ENCODE measurements around the gene STRBP.
"Not testable (repeated sequence)": the region's sequence is repeated elsewhere in the genome, so short reads cannot be mapped to it uniquely, and the experiment has no call there.

The STRBP gene

GRCh38 chr9:123187131-123187530 is 81.3 kb downstream of the STRBP start:
- no peak for DNase-seq

- DNase-seq = not testable (repeated sequence)
Observed at GRCh38 chr9:123186029-123186428, 82.4 kb downstream of the STRBP start.

- DNase-seq = no peak
Observed at GRCh38 chr9:123176949-123177348, 91.4 kb downstream of the STRBP start.

GRCh38 chr9:123175854-123176629 is 92.3 kb downstream of the STRBP start:
- peak in 3 of 4 experiments; percentile 9 to 15 (median 9) for DNase-seq

- DNase-seq = no peak
Observed at GRCh38 chr9:123174887-123175518, 93.4 kb downstream of the STRBP start.

- no peak for DNase-seq
Observed at GRCh38 chr9:123174079-123174478, 94.3 kb downstream of the STRBP start.

- DNase-seq = no peak
Observed at GRCh38 chr9:123169926-123170325, 98.5 kb downstream of the STRBP start.

- DNase-seq = no peak
Observed at GRCh38 chr9:123168586-123168985, 99.8 kb downstream of the STRBP start.

- DNase-seq = no peak
Observed at GRCh38 chr9:123167474-123167873, 100.9 kb downstream of the STRBP start.

GRCh38 chr9:123165813-123166212 is 102.6 kb downstream of the STRBP start:
- DNase-seq = no peak

- DNase-seq = no peak
Observed at GRCh38 chr9:123164285-123164684, 104.1 kb downstream of the STRBP start.

GRCh38 chr9:123162791-123163345 is 105.5 kb downstream of the STRBP start:
- no peak for DNase-seq

GRCh38 chr9:123162360-123162759 is 106.0 kb downstream of the STRBP start:
- no peak for DNase-seq

- DNase-seq = no peak
Observed at GRCh38 chr9:123157221-123157620, 111.2 kb downstream of the STRBP start.

GRCh38 chr9:123150708-123151503 is 117.5 kb downstream of the STRBP start:
- no peak for DNase-seq

- no peak for DNase-seq
Observed at GRCh38 chr9:123149067-123149466, 119.3 kb downstream of the STRBP start.

GRCh38 chr9:123138163-123138562 is 130.2 kb downstream of the STRBP start:
- no peak for DNase-seq

- no peak for DNase-seq
Observed at GRCh38 chr9:123135430-123135829, 133.0 kb downstream of the STRBP start.

- no peak for DNase-seq
Observed at GRCh38 chr9:123132696-123133095, 135.7 kb downstream of the STRBP start.

GRCh38 chr9:123131993-123132392 is 136.4 kb downstream of the STRBP start:
- no peak for DNase-seq

GRCh38 chr9:123131258-123131657 is 137.1 kb downstream of the STRBP start:
- no peak for DNase-seq

GRCh38 chr9:123129423-123129822 is 139.0 kb downstream of the STRBP start:
- DNase-seq = peak in 1 of 4 experiments; percentile 15

- DNase-seq = no peak
Observed at GRCh38 chr9:123128591-123128990, 139.8 kb downstream of the STRBP start.
